H1 (cell line): ENCODE results near the gene EAPP. TPM values are rescaled to one million over a fixed set of nuclear protein-coding genes. Genes with fewer than 3 reads are reported as not detected.

Experiments used
- CBX5 ChIP-seq: fragments of 300-800, 300-1000 bp; sonication (generic); IDR thresholded peaks from 2 replicates; pipeline ENCODE4 v1.7.1; 2016; ENCODE audit warnings: antibody characterized with exemption, low read length, low read depth
- EP300 ChIP-seq, 2 experiments: IDR thresholded peaks; 1 replicate in 1 of 2; 2 replicates in 1 of 2; pipeline ENCODE4 v1.6.1; 2011 to 2012; ENCODE audit warnings: low read depth in 2 of 2, low read length in 2 of 2, mild to moderate bottlenecking in 2 of 2, borderline replicate concordance in 1 of 2, inconsistent platforms in 1 of 2, moderate library complexity in 1 of 2
- HDAC2 ChIP-seq, 2 experiments: fragments of 300-600 bp in 1 of 2; sonication (generic) in 1 of 2; IDR thresholded peaks; 2 replicates each; pipeline ENCODE4 v1.6.1; 2011 to 2012; ENCODE audit warnings: low read depth in 2 of 2, low read length in 2 of 2, mild to moderate bottlenecking in 2 of 2, moderate library complexity in 2 of 2, borderline replicate concordance in 1 of 2, inconsistent platforms in 1 of 2
- JUND ChIP-seq: IDR thresholded peaks from 2 replicates; pipeline ENCODE4 v1.6.1; 2011; ENCODE audit warnings: mild to moderate bottlenecking, improper control_type of control experiment, low read length
- KDM5A ChIP-seq: fragments of 200-600 bp; IDR thresholded peaks from 2 replicates; pipeline ENCODE4 v1.7.1; 2012; ENCODE audit warnings: mild to moderate bottlenecking, low read length, inconsistent platforms, mixed read lengths
- POLR2AphosphoS5 ChIP-seq: IDR thresholded peaks from 2 replicates; pipeline ENCODE4 v1.6.1; 2011; ENCODE audit warnings: low read depth, low read length
- polyA plus RNA-seq, 7 experiments: library from polyadenylated mRNA; depleted of rRNA in 3 of 7; stranded (reverse) in 5 of 7; unstranded in 2 of 7; fragments of >200 nt in 5 of 7; fragments of 200-250 nt in 2 of 7; gene quantifications; 1 replicate in 5 of 7; 2 replicates in 1 of 7; 4 replicates in 1 of 7; pipeline versions ENCODE4 v1.2.1 to v1.2.3, GENCODE V29; 2011 to 2013; ENCODE audit warnings: missing spikeins in 2 of 7, mixed read lengths in 2 of 7
- total RNA-seq: library from RNA; stranded (reverse); fragmentation: NEBNext Ultra II Directional; extraction: Animal tissue kit (Norgen Biotek cat#: 25700); gene quantifications from 2 replicates; pipeline ENCODE4 v1.2.1, GENCODE V29; 2021

Gene EAPP
- total and polyA plus RNA-seq, 2 of the 8 experiments (the other 6 are each of a cell fraction or from before 2014, with no cell fraction given), result 18.3 to 28.7 TPM

DNA sequence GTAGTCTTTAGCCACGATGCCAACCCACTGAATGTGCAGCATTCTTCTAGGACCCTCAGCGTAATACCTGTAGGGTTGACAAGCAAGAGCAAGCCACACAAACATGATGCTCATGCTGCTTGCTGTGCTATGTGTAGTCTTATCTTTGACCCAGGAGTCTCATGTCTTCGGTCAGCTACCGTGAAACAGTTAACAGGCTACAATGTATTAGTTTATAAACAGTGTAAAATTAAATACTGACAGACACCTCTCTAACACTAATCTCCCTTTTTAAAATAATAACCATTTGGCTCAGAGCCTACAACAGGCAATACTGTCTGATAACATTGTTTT is 1.9 kb downstream of the EAPP start (continued):
- TF ChIP-seq JUND, result no peak
- no peak for TF ChIP-seq KDM5A
- no peak for TF ChIP-seq POLR2AphosphoS5
- no peak for TF ChIP-seq CBX5
- TF ChIP-seq HDAC2 (IDR thresholded peaks at IDR 0.05; ENCODE audit: borderline replicate concordance in 1 of 2, low read depth in 2 of 2, low read length in 2 of 2), result no peak
- TF ChIP-seq EP300 (IDR thresholded peaks at IDR 0.05; ENCODE audit: borderline replicate concordance in 1 of 2, low read depth in 2 of 2, low read length in 2 of 2), result no peak
